Tibial nerve (tissue), 4 donors: Measurements from ENCODE around the gene RCSD1. TPM values are rescaled to one million over a fixed set of nuclear protein-coding genes. Genes with fewer than 3 reads are reported as not detected.
A peak's percentile ranks its signal among the peaks of the same experiment; 100 is the strongest.

Source experiments
- DNase-seq, 2 donors: peaks; one replicate each; pipeline ENCODE4 v3.0.0-alpha.2; 2019; ENCODE audit warnings: low spot score in 2 of 2
- H3K27ac ChIP-seq, 4 donors: fragments of 200-600 bp; sonication (generic) in 3 of 4; one replicate each; pipeline ENCODE4 v1.5.1; 2017 to 2019; ENCODE audit warnings: mild to moderate bottlenecking in 1 of 4
- H3K27me3 ChIP-seq, 2 donors: fragments of 200-600 bp; sonication (generic) in 1 of 2; one replicate each; pipeline versions ENCODE4 v1.5.1 to v1.6.0; 2017 to 2019
- H3K36me3 ChIP-seq, 3 donors: fragments of 200-600 bp; sonication (generic); one replicate each; pipeline ENCODE4 v1.5.1; 2018 to 2019
- H3K4me1 ChIP-seq, 4 donors: fragments of 200-600 bp; sonication (generic) in 3 of 4; one replicate each; pipeline ENCODE4 v1.5.1; 2017 to 2019
- H3K4me3 ChIP-seq, 4 donors: fragments of 200-600 bp; sonication (generic) in 3 of 4; one replicate each; pipeline ENCODE4 v1.5.1; 2017 to 2019; ENCODE audit warnings: mild to moderate bottlenecking in 1 of 4, moderate library complexity in 1 of 4
- H3K9me3 ChIP-seq, 4 donors: fragments of 200-600 bp; sonication (generic) in 3 of 4; one replicate each; pipeline ENCODE4 v1.5.1; 2017 to 2019
- EP300 ChIP-seq, 2 donors: sonication (generic); formaldehyde crosslinking; IDR thresholded peaks; one replicate each; pipeline ENCODE4 v1.6.1; 2017; ENCODE audit warnings: antibody characterized with exemption in 2 of 2, mild to moderate bottlenecking in 1 of 2
- POLR2A ChIP-seq, 2 donors: fragments of 450-650 bp; IDR thresholded peaks; one replicate each; pipeline ENCODE4 v1.6.1; 2017; ENCODE audit warnings: antibody characterized with exemption in 2 of 2, mild to moderate bottlenecking in 2 of 2, moderate library complexity in 2 of 2
- WGBS, 2 donors: methylation state at CpG; one replicate each; pipeline ENCODE4 v1.1.5; 2018; 5-methylcytosine and 5-hydroxymethylcytosine counted together
- total RNA-seq, 4 donors: library from RNA; depleted of rRNA; stranded (reverse); fragments of >200 nt; gene quantifications; one replicate each; pipeline ENCODE4 v1.1.0, GENCODE V29; 2016
- TF ChIP-seq, protein P1 (sequence below), 5 experiments: fragments of 200-600 bp in 3 of 5; fragments of 450-650 bp in 2 of 5; sonication (generic) in 3 of 5; IDR thresholded peaks; one replicate each; pipeline ENCODE4 v1.5.1; 2016 to 2019; ENCODE audit warnings: antibody characterized with exemption in 5 of 5, mild to moderate bottlenecking in 3 of 5, moderate library complexity in 2 of 5

The RCSD1 gene
- total RNA-seq, 4 donors from 2014 or later, result 10.0 to 17.7 (median 12.9) TPM

DNA sequence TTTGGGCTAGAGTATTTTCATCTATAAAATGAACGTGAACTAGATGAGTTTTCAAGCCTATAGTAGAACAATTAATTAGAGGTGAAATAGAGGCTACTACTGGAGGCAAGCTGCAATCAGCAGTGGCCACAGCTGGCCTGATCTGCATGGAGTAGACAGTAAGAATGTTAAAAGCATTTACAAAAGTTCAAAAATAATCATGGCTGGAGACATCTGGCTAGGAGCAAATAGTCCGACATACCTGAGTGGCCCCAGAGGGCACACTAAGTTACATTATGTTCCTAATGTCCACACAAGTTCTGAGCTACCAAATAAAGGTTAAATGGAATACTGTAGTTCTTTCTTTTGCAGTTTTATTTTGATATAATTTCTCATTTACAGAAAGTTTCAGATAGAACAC is 119.7 kb downstream of the RCSD1 start:
- H3K4me1 ChIP-seq, result peaks cover 0 to 45% (median 4%) of the 10 kb centered on the region in 4 donors
- no peaks in the 10 kb centered on the region for H3K36me3 ChIP-seq
- TF ChIP-seq EP300 (IDR thresholded peaks at IDR 0.05) (no peak), POLR2A (IDR thresholded peaks at IDR 0.05) (no peak)
- TF ChIP-seq, protein P1, sequence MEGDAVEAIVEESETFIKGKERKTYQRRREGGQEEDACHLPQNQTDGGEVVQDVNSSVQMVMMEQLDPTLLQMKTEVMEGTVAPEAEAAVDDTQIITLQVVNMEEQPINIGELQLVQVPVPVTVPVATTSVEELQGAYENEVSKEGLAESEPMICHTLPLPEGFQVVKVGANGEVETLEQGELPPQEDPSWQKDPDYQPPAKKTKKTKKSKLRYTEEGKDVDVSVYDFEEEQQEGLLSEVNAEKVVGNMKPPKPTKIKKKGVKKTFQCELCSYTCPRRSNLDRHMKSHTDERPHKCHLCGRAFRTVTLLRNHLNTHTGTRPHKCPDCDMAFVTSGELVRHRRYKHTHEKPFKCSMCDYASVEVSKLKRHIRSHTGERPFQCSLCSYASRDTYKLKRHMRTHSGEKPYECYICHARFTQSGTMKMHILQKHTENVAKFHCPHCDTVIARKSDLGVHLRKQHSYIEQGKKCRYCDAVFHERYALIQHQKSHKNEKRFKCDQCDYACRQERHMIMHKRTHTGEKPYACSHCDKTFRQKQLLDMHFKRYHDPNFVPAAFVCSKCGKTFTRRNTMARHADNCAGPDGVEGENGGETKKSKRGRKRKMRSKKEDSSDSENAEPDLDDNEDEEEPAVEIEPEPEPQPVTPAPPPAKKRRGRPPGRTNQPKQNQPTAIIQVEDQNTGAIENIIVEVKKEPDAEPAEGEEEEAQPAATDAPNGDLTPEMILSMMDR (IDR thresholded peaks at IDR 0.05), result no peak
- H3K4me3 ChIP-seq, result no peak overlapping the region
- WGBS, 2 donors, result 55 to 74% methylated on average over 2 of the region's 2 CpGs
- no peaks in the 10 kb centered on the region for H3K27me3 ChIP-seq
- no peak for DNase-seq
- no peak overlapping the region for H3K27ac ChIP-seq
- H3K9me3 ChIP-seq, result no peaks in the 10 kb centered on the region

DNA sequence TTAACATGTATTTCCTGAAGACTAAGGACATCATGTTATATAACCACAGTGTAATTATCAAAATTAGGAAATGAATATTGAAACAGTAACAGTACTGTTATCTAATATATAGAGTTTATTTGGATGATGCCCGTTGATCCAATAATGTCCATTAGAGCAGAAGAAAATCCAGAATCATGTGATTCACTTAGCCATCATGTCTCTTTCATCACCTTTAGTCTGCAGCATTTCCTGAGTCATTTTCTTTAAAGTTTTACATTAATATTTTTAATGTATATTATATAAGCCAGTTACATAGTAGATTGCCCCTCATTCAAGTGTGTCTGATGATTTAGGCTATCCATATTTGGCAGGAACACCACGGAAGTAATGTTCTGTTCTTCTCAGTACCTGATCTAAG is 120.6 kb downstream of the RCSD1 start:
- H3K36me3 ChIP-seq, result no peaks in the 10 kb centered on the region
- 93 to 95% methylated on average over 2 of the region's 2 CpGs for WGBS, 2 donors
- no peak for TF ChIP-seq POLR2A (IDR thresholded peaks at IDR 0.05)
- TF ChIP-seq, protein P1 (IDR thresholded peaks at IDR 0.05), result no peak
- no peak for TF ChIP-seq EP300 (IDR thresholded peaks at IDR 0.05)
- peaks cover 0 to 52% (median 4%) of the 10 kb centered on the region in 4 donors for H3K4me1 ChIP-seq
- no peak for DNase-seq
- H3K9me3 ChIP-seq, result no peaks in the 10 kb centered on the region
- no peak overlapping the region for H3K27ac ChIP-seq
- H3K27me3 ChIP-seq, result no peaks in the 10 kb centered on the region
- no peak overlapping the region for H3K4me3 ChIP-seq

DNA sequence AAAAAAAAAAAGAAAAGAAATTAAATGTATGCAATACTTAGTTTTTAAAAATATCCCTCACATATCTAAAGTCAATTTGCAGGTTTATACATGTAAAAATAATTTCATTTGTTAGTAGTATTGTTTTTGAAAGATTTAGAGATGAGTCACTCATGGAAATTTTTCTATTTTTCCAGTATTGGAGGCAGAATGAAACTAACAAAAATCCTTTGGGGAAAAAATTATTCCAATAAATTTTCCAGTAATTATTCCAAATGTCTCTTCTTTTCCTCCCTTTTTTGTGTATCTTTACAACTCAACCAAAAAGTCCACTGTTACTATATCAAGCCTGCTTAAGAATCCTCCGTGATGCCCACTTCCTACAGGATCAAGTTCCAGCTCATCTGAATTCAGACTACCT is 121.6 kb downstream of the RCSD1 start:
- no peak for DNase-seq
- H3K4me3 ChIP-seq, result no peak overlapping the region
- no peak for TF ChIP-seq EP300 (IDR thresholded peaks at IDR 0.05)
- TF ChIP-seq, protein P1 (IDR thresholded peaks at IDR 0.05), result no peak
- TF ChIP-seq POLR2A (IDR thresholded peaks at IDR 0.05), result no peak
- H3K4me1 ChIP-seq, result peaks cover 0 to 54% (median 4%) of the 10 kb centered on the region in 4 donors
- no peak overlapping the region for H3K27ac ChIP-seq
- no peaks in the 10 kb centered on the region for H3K27me3 ChIP-seq
- no peaks in the 10 kb centered on the region for H3K9me3 ChIP-seq
- WGBS, 2 donors, result 65 to 79% methylated on average over 1 of the region's 1 CpG
- H3K36me3 ChIP-seq, result no peaks in the 10 kb centered on the region

DNA sequence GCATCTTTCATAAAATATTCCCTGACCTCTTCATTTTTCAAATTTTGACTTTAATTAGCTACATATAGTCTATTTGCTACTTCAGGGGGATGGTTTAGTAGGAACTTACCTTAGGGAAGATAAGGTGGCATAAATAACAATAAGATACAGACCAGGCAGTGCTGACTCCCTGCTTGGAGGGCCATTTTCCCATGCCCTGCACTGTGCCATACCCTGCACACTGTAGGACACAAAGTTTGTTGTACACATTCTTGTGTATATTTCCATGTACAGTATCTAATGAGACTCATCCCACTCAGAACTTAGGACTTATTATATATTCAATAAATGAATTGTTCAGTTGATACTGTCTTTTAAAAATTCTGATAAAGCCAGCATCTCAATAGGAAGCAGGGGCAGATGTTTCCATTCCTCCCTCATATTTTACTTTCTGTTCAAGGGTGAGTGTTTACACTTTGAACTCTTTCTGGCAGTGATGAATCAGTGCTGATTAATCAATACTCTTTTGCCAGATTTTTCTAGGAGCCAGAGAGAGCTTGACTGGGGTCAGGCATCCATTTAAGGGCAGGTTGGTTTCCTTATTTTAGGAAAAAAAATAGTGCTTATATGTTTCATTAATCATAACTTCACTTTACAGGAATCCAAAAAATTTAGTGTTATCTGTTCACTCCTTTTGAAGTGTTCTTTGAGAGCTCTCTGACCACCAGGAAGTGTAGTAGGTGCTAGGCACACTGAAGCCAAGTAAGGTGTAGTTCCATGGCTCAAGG is 122.4 kb downstream of the RCSD1 start:
- H3K4me1 ChIP-seq, result peaks cover 0 to 55% (median 4%) of the 10 kb centered on the region in 4 donors
- no peaks in the 10 kb centered on the region for H3K36me3 ChIP-seq
- H3K27ac ChIP-seq, result peak overlapping the region in 2 of 4 donors; percentile 8 to 13
- H3K4me3 ChIP-seq, result no peak overlapping the region
- TF ChIP-seq EP300 (IDR thresholded peaks at IDR 0.05) (no peak), POLR2A (IDR thresholded peaks at IDR 0.05) (no peak)
- TF ChIP-seq, protein P1 (IDR thresholded peaks at IDR 0.05), result no peak
- DNase-seq, result no peak
- no peaks in the 10 kb centered on the region for H3K9me3 ChIP-seq
- no peaks in the 10 kb centered on the region for H3K27me3 ChIP-seq

DNA sequence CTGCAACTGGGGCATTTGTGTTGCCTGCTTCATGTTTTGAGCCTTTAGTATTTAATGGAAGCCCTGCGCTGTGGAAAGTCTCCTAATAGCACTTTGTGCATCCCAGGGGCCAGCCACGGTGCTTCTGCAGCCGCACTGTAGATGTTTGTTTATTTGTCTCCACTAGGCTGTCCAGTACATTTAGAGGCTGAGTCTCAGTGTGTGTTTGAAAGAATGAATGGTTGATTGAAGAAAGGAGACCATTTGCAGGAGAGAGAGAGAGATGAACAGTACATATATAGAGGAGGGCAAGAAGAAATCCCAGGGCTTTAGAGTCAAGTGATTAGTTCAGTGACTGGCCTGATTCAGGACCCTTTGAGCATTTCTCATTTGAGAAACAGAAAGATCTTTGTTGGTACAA is 125.6 kb downstream of the RCSD1 start:
- H3K4me1 ChIP-seq, result peaks cover 0 to 46% (median 4%) of the 10 kb centered on the region in 4 donors
- no peaks in the 10 kb centered on the region for H3K36me3 ChIP-seq
- no peaks in the 10 kb centered on the region for H3K27me3 ChIP-seq
- no peak for TF ChIP-seq EP300 (IDR thresholded peaks at IDR 0.05)
- TF ChIP-seq POLR2A (IDR thresholded peaks at IDR 0.05), result no peak
- TF ChIP-seq, protein P1 (IDR thresholded peaks at IDR 0.05), result no peak
- DNase-seq, result no peak
- H3K4me3 ChIP-seq, result no peak overlapping the region
- WGBS, 2 donors, result 49 to 56% methylated on average over 3 of the region's 3 CpGs
- no peaks in the 10 kb centered on the region for H3K9me3 ChIP-seq
- H3K27ac ChIP-seq, result no peak overlapping the region
